Measurements from ENCODE around the gene RPS4Y1. TPM values are rescaled to one million over a fixed set of nuclear protein-coding genes. Genes with fewer than 3 reads are reported as not detected.

Gene RPS4Y1
- total RNA-seq, 1 donor from 2014 or later = 256 TPM

DNA sequence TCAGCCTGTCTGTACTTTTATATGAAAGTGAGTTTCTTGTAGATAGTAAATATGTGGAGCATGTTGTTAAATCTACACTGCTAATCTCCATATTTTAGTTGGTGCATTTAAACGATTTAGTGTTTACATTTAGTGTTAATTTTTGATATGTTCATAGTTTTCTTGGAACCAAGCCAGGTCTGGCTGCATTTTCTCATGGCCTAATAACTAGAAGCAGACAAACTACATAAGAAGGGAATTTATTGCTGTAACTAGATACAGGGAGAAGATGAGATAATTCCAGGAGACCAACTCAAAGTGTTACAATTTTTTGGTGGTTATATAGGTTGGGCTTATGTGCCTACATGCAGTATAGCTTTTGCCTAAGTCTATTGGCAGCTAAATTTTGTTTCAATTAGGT, 32.8 kb downstream of the RPS4Y1 start:
- intact Hi-C loops (cut with micrococcal nuclease) = no loop called here

DNA sequence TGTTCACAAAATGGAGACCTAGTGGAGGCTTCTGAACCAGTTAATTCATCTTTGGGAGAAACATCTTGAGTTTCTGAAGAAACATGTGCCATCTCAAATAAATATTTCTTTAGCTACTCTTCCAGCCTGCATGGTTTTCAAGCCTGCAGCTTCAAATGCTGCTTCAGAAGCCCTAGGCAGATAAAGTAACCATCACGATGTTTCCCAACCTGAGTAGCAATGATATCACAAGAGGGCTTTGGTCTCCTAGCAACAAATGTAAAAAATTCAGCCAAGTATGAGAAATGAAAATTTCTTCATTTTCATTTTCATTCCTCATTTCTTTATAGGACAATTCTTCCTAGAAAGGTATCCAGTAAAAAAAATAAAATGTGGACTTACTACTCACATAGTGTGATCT, 42.2 kb downstream of the RPS4Y1 start:
- intact Hi-C loops (cut with micrococcal nuclease) = no loop called here

DNA sequence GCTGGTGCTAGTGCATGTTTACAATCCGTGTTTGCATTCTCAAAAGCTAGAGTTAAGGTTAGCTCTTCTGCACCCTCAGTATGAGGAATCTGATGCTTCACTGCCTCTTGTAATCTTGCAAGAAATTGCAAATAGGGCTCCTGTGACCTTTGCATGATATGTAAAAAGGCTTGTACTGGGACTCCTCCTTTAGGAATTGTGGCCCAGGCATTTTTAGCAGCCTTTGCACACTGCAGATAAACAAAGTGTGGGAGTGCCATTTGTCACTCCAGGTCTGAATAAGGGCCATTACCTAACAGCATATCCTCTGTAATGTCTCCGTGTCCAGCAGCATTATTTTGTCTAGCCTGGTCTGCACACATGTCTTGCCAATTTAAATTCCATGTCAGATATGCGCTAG, 44.5 kb downstream of the RPS4Y1 start:
- intact Hi-C loops (cut with micrococcal nuclease) = no loop called here

DNA sequence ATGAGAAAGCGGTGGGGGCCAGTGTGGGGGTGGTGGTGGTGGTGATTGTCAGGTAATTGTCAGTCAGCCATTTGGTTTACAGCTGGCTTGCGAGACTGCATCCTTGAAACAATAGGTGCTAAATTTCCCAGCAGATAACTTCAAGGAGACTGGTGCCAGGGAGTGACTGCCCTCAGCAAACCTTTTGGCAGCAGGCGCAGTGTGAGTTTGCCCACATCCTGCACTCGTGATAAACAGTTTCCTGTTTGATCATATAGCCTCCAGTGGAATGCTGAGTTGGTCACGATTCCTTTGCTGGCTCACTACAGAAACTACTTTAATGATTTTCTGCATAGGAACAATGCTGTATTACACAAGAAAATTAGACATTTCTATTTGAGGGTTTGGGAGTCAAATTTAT, 46.0 kb downstream of the RPS4Y1 start:
- intact Hi-C loops (cut with micrococcal nuclease) = no loop called here

DNA sequence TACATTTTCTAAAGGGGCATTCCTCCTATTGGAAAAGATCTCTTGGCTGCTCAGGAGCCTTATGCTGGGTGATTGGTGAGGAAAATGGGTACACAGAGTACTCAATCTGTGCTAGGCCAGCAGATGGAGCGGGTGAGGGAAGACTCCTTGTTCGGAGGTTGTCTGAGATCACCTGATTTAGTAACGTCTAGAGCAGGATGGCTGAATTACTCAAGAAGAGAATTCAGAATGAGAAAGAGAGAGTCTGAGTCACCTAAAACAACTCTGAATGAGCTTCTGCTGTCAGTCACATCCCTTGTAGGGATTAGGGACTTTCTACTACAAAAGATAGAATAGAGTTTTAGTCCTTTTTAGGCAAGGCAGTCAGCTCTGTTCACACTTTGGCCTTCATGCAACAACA, 46.6 kb downstream of the RPS4Y1 start:
- intact Hi-C loops (cut with micrococcal nuclease) = loop anchor here (1.0 to 2.0 kb wide), 4 partner anchors 25 to 47 kb away; partner anchors contain the start of genes RPS4Y1 and ZFY

DNA sequence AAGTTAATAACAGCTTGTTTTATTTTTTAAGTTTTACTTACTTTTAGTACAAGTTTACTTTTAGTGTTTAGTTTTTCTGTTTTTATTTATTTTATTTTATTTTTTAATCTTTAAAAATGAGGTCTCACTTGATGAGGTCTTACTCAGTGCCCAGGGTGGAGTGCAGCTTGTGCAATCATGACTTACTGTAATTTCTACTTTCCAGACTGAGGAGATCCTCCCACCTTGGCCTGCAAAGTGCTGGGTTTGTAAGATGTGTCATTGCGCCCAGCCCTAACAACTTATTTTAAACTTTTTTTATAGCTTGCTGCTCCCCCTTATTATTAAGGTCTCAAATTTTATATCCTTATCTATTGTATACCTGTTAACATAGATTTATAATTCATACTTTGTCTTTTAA, 52.1 kb downstream of the RPS4Y1 start:
- intact Hi-C loops (cut with micrococcal nuclease) = no loop called here

DNA sequence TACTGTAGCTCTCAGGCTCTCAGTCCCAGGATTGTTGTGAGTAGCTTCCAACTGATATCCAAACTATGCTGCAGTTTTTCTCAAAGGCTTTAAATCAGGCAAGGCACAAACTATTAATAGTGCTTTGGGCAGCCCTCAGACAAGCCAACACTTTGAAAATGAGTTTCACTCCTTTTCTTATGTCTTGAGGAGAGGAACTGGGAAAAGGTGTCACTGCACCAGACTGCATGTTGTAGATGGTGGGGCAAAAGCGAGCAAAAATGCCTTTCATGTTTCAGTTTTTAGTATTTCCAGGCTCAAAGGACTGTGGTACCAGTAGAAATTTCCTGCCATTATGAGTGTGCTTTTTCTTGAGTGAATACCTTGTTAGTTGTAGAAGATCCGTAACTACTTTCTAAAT, 54.6 kb downstream of the RPS4Y1 start:
- intact Hi-C loops (cut with micrococcal nuclease) = no loop called here

DNA sequence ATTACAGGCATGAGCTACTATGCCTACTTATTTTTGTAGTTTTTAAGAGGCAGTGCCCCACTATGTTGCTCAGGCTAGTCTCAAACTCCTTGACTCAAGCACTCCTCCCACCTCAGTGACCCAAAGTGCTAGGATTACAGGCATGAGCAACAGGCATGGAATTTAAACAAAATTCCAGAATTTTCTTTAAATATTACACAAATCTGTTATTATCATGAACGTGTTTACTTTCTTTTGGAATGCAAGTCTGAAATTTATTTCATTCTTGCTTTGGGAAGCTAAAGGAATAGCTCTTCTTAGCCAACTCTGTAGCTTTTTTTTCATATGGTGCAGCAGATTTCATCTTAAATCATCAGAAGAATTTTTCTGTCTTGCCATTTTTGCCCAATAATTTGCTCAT, 66.0 kb downstream of the RPS4Y1 start:
- intact Hi-C loops (cut with micrococcal nuclease) = no loop called here

DNA sequence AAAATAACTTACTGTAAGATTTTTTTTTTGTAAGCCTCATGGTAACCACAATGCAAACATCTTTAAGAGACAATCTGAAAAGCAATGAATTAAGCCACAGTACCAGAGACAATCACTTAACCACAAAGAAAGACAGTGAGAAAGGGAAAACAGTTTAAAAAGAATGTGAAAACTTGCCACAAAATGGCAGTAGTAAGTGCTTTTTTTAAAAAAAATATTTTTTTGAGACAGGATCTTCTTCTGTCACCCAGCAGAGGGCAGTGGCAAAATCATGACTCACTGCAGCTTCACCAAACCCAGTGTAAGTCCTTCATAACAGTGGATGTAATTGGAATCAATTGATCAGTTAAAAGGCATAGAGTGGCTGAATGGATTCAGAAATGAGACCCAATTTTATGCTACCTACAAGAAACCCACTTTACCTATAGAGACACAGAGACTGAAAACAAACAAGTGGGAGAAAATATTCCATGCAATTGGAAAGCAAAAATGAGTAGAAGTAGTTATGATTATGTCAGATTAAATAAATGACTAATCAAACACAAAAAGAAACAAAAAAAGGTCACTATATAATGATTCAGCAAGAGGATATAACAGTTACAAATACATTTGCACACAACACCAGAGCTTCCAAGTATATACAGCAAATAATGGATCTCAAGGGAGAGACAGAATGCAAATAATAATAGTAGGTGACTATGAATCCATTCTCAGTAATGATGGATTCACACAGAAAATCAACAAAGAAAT, 71.8 kb downstream of the RPS4Y1 start:
- intact Hi-C loops (cut with micrococcal nuclease) = loop anchor here (1.0 to 2.0 kb wide), 3 partner anchors 23 to 54 kb away; no protein-coding TSS in a partner anchor

Other genes with a start within 250 kb of the RPS4Y1 start
- gene SRY, start 53.9 kb upstream of the RPS4Y1 start, total RNA-seq = not detected in 2 replicates
- 21.8 and 22.0 TPM in 2 replicates for gene ZFY, start 93.8 kb downstream of the RPS4Y1 start, total RNA-seq